Measurements from ENCODE around the gene EFCAB8.

Gene EFCAB8

GRCh38 chr20:32976746-32977145, 118.0 kb downstream of the EFCAB8 start:
- TF ChIP-seq ARNTL (CRISPR knock-in tag; IDR thresholded peaks at IDR 0.05; ENCODE audit: borderline replicate concordance, low read depth) = no peak
- TF ChIP-seq ZNF70 (CRISPR knock-in tag; IDR thresholded peaks at IDR 0.05) = no peak
- TF ChIP-seq ZC3H10 (CRISPR knock-in tag; IDR thresholded peaks at IDR 0.05) = no peak
- no peak for TF ChIP-seq CSDC2 (CRISPR knock-in tag; IDR thresholded peaks at IDR 0.05)
- no peak for TF ChIP-seq PPARA (CRISPR knock-in tag; IDR thresholded peaks at IDR 0.05; ENCODE audit: borderline replicate concordance)
- TF ChIP-seq, protein P1, sequence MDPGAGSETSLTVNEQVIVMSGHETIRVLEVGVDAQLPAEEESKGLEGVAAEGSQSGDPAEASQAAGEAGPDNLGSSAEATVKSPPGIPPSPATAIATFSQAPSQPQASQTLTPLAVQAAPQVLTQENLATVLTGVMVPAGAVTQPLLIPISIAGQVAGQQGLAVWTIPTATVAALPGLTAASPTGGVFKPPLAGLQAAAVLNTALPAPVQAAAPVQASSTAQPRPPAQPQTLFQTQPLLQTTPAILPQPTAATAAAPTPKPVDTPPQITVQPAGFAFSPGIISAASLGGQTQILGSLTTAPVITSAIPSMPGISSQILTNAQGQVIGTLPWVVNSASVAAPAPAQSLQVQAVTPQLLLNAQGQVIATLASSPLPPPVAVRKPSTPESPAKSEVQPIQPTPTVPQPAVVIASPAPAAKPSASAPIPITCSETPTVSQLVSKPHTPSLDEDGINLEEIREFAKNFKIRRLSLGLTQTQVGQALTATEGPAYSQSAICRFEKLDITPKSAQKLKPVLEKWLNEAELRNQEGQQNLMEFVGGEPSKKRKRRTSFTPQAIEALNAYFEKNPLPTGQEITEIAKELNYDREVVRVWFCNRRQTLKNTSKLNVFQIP (CRISPR knock-in tag; IDR thresholded peaks at IDR 0.05; ENCODE audit: borderline replicate concordance, low read depth) = no peak
- TF ChIP-seq, protein P2, sequence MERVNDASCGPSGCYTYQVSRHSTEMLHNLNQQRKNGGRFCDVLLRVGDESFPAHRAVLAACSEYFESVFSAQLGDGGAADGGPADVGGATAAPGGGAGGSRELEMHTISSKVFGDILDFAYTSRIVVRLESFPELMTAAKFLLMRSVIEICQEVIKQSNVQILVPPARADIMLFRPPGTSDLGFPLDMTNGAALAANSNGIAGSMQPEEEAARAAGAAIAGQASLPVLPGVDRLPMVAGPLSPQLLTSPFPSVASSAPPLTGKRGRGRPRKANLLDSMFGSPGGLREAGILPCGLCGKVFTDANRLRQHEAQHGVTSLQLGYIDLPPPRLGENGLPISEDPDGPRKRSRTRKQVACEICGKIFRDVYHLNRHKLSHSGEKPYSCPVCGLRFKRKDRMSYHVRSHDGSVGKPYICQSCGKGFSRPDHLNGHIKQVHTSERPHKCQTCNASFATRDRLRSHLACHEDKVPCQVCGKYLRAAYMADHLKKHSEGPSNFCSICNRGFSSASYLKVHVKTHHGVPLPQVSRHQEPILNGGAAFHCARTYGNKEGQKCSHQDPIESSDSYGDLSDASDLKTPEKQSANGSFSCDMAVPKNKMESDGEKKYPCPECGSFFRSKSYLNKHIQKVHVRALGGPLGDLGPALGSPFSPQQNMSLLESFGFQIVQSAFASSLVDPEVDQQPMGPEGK (CRISPR knock-in tag; IDR thresholded peaks at IDR 0.05; ENCODE audit: borderline replicate concordance) = no peak
- TF ChIP-seq BACH2 (CRISPR knock-in tag; IDR thresholded peaks at IDR 0.05; ENCODE audit: borderline replicate concordance) = no peak
- TF ChIP-seq CREB5 (CRISPR knock-in tag; IDR thresholded peaks at IDR 0.05; ENCODE audit: low read depth) = no peak
- no peak for TF ChIP-seq TCF4 (CRISPR knock-in tag; IDR thresholded peaks at IDR 0.05; ENCODE audit: borderline replicate concordance)
- TF ChIP-seq TOX (CRISPR knock-in tag; IDR thresholded peaks at IDR 0.05; ENCODE audit: borderline replicate concordance) = no peak
- TF ChIP-seq ZFP3 (CRISPR knock-in tag; IDR thresholded peaks at IDR 0.05) = no peak
- no peak for ATAC-seq

GRCh38 chr20:32977281-32978008, 118.7 kb downstream of the EFCAB8 start:
- no peak for ATAC-seq
- TF ChIP-seq, protein P1 (CRISPR knock-in tag; IDR thresholded peaks at IDR 0.05; ENCODE audit: borderline replicate concordance, low read depth) = no peak
- TF ChIP-seq OSR1 (CRISPR knock-in tag; IDR thresholded peaks at IDR 0.05) (no peak), TOX (CRISPR knock-in tag; IDR thresholded peaks at IDR 0.05; ENCODE audit: borderline replicate concordance) (no peak), ZNF70 (CRISPR knock-in tag; IDR thresholded peaks at IDR 0.05) (no peak), BACH2 (CRISPR knock-in tag; IDR thresholded peaks at IDR 0.05; ENCODE audit: borderline replicate concordance) (no peak), ARNTL (CRISPR knock-in tag; IDR thresholded peaks at IDR 0.05; ENCODE audit: borderline replicate concordance, low read depth) (no peak), CSRNP3 (CRISPR knock-in tag; IDR thresholded peaks at IDR 0.05) (no peak), ZNF565 (CRISPR knock-in tag; conservative IDR thresholded peaks at IDR 0.05; ENCODE audit: low read depth) (no peak), ZNF8 (CRISPR knock-in tag; IDR thresholded peaks at IDR 0.05) (no peak), RARB (CRISPR knock-in tag; IDR thresholded peaks at IDR 0.05) (no peak), ISL1 (CRISPR knock-in tag; IDR thresholded peaks at IDR 0.05) (no peak), CSDC2 (CRISPR knock-in tag; IDR thresholded peaks at IDR 0.05) (no peak), SNAI2 (CRISPR knock-in tag; IDR thresholded peaks at IDR 0.05) (no peak), ZFP30 (CRISPR knock-in tag; IDR thresholded peaks at IDR 0.05) (no peak), TCF4 (CRISPR knock-in tag; IDR thresholded peaks at IDR 0.05; ENCODE audit: borderline replicate concordance) (no peak), GLIS3 (CRISPR knock-in tag; IDR thresholded peaks at IDR 0.05) (no peak), ESRRG (CRISPR knock-in tag; IDR thresholded peaks at IDR 0.05) (no peak), ZC3H10 (CRISPR knock-in tag; IDR thresholded peaks at IDR 0.05) (no peak)
- TF ChIP-seq, protein P2 (CRISPR knock-in tag; IDR thresholded peaks at IDR 0.05; ENCODE audit: borderline replicate concordance) = no peak

Data from SK-N-SH treated with all-trans-retinoic acid at 6 μM for 48 hours (cell line).